Measurements from ENCODE around the gene ERLIN1.

GRCh38 chr10:100185364-100186252 lies at the start of gene ERLIN1:
- TF ChIP-seq HDGF (IDR thresholded peaks at IDR 0.05) (peak; percentile 13; the same call in 1 of the 2 replicates), CHD2 (IDR thresholded peaks at IDR 0.05; ENCODE audit: borderline replicate concordance, low read depth, low read length) (no peak), FOS (IDR thresholded peaks at IDR 0.05; ENCODE audit: borderline replicate concordance, extremely low read depth, insufficient read length) (no peak), EZH2 (IDR thresholded peaks at IDR 0.05; ENCODE audit: borderline replicate concordance, control insufficient read depth, low read depth, low read length) (no peak), E2F4 (IDR thresholded peaks at IDR 0.05; ENCODE audit: low read depth, low read length) (no peak), TARDBP (IDR thresholded peaks at IDR 0.05; ENCODE audit: borderline replicate concordance) (no peak), ZNF274 (IDR thresholded peaks at IDR 0.05; ENCODE audit: insufficient read depth, insufficient read length) (no peak), GABPA (IDR thresholded peaks at IDR 0.05; ENCODE audit: low read depth) (no peak), MXI1 (IDR thresholded peaks at IDR 0.05; ENCODE audit: low read depth, low read length) (peak; percentile 96), EED (IDR thresholded peaks at IDR 0.05; ENCODE audit: low read depth) (peak; percentile 63; the same call in 1 of the 2 replicates), RAD21 (IDR thresholded peaks at IDR 0.05; ENCODE audit: insufficient read depth, low read depth, low read length) (no peak)
- TF ChIP-seq, protein P1, sequence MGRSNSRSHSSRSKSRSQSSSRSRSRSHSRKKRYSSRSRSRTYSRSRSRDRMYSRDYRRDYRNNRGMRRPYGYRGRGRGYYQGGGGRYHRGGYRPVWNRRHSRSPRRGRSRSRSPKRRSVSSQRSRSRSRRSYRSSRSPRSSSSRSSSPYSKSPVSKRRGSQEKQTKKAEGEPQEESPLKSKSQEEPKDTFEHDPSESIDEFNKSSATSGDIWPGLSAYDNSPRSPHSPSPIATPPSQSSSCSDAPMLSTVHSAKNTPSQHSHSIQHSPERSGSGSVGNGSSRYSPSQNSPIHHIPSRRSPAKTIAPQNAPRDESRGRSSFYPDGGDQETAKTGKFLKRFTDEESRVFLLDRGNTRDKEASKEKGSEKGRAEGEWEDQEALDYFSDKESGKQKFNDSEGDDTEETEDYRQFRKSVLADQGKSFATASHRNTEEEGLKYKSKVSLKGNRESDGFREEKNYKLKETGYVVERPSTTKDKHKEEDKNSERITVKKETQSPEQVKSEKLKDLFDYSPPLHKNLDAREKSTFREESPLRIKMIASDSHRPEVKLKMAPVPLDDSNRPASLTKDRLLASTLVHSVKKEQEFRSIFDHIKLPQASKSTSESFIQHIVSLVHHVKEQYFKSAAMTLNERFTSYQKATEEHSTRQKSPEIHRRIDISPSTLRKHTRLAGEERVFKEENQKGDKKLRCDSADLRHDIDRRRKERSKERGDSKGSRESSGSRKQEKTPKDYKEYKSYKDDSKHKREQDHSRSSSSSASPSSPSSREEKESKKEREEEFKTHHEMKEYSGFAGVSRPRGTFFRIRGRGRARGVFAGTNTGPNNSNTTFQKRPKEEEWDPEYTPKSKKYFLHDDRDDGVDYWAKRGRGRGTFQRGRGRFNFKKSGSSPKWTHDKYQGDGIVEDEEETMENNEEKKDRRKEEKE (IDR thresholded peaks at IDR 0.05): peak; percentile 27; the same call in 1 of the 2 replicates
- TF ChIP-seq, protein P2, sequence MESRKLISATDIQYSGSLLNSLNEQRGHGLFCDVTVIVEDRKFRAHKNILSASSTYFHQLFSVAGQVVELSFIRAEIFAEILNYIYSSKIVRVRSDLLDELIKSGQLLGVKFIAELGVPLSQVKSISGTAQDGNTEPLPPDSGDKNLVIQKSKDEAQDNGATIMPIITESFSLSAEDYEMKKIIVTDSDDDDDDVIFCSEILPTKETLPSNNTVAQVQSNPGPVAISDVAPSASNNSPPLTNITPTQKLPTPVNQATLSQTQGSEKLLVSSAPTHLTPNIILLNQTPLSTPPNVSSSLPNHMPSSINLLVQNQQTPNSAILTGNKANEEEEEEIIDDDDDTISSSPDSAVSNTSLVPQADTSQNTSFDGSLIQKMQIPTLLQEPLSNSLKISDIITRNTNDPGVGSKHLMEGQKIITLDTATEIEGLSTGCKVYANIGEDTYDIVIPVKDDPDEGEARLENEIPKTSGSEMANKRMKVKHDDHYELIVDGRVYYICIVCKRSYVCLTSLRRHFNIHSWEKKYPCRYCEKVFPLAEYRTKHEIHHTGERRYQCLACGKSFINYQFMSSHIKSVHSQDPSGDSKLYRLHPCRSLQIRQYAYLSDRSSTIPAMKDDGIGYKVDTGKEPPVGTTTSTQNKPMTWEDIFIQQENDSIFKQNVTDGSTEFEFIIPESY (IDR thresholded peaks at IDR 0.05): no peak
- TF ChIP-seq, protein P3, sequence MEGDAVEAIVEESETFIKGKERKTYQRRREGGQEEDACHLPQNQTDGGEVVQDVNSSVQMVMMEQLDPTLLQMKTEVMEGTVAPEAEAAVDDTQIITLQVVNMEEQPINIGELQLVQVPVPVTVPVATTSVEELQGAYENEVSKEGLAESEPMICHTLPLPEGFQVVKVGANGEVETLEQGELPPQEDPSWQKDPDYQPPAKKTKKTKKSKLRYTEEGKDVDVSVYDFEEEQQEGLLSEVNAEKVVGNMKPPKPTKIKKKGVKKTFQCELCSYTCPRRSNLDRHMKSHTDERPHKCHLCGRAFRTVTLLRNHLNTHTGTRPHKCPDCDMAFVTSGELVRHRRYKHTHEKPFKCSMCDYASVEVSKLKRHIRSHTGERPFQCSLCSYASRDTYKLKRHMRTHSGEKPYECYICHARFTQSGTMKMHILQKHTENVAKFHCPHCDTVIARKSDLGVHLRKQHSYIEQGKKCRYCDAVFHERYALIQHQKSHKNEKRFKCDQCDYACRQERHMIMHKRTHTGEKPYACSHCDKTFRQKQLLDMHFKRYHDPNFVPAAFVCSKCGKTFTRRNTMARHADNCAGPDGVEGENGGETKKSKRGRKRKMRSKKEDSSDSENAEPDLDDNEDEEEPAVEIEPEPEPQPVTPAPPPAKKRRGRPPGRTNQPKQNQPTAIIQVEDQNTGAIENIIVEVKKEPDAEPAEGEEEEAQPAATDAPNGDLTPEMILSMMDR (IDR thresholded peaks at IDR 0.05 in 2 of 3, conservative IDR thresholded peaks at IDR 0.05 in 1 of 3; ENCODE audit: control insufficient read depth in 2 of 3, extremely low read depth in 1 of 3, insufficient read depth in 1 of 3, low read depth in 3 of 3, low read length in 3 of 3): no peak
